ENCODE data around the gene FAM163B. TPM values are rescaled to one million over a fixed set of nuclear protein-coding genes. Genes with fewer than 3 reads are reported as not detected.

The FAM163B gene
- total RNA-seq, 3 donors from 2014 or later (not counting 1 experiment from before 2014, with no cell fraction given): not detected

DNA sequence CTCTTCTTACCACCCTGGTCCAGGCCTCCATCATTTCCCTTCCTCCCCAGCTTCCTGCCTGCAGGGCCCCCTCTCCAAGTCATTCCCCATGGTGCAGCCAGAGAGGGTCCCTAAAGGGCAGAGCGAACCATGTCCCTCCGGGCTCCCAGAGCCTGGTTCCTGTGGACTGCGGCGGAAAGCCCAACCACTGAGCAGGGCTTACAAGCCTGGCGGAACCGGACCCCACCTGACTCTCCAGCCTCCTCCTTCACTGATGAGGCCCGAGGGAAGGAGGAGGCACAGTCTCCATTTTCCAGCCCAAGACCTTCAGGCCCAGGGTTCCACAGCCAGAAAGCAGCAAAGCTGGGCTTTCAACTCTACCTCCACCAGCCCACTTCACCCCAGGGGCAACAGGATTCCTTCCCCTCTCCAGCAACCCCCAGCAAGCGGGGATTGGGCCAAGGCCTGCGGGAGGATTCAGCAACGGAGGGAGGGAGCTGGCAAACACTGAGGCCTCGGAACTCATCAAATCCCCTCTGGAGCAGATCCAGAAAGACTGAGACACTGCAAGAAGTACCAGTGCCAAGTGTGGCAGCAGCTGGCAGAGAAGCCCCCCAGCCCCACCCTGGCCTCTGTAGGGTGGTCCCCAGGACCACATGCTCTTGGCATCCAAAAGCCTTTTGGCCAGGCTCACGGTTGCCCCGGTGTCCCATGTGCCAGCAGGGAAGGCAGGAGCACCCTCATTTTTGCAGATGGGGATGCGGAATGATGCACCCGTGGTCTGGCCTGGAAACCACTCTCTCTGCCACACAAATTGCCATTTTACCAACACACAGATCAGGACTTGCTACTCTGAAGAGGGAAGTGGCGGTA lies 3.1 kb downstream of the FAM163B start:
- no peak overlapping the region for H3K27ac ChIP-seq (ENCODE audit: low read length)
- no peaks in the 10 kb centered on the region for H3K9me3 ChIP-seq (ENCODE audit: control insufficient read depth, insufficient read depth, low read length)
- intact Hi-C loops (cut with micrococcal nuclease): no loop called here
- H3K4me1 ChIP-seq (ENCODE audit: control insufficient read depth, insufficient read depth, low read length): no peaks in the 10 kb centered on the region
- no peak overlapping the region for H3K4me3 ChIP-seq (ENCODE audit: low read length)
- no peak for ATAC-seq
- peaks cover 12% of the 10 kb centered on the region for H3K27me3 ChIP-seq (ENCODE audit: control insufficient read depth, insufficient read depth, low read length)
- H3K9me3 Mint-ChIP-seq: no peaks in the 10 kb centered on the region
- H3K27me3 Mint-ChIP-seq (ENCODE audit: low read depth in 2 of 2): peaks cover 23 to 27% of the 10 kb centered on the region in 2 donors
- no peak overlapping the region for H3K27ac Mint-ChIP-seq
- peaks cover 0 to 4% of the 10 kb centered on the region in 2 donors for H3K4me1 Mint-ChIP-seq
- H3K36me3 Mint-ChIP-seq: no peaks in the 10 kb centered on the region
- whole genome bisulfite sequencing (ENCODE audit: insufficient coverage): 69% methylated on average over 16 of the region's 16 CpGs
- no peak overlapping the region for H3K4me3 Mint-ChIP-seq
- H3K36me3 ChIP-seq (ENCODE audit: control insufficient read depth, insufficient read depth, low read length): no peaks in the 10 kb centered on the region
- no peak for DNase-seq
- TF ChIP-seq, protein P1, sequence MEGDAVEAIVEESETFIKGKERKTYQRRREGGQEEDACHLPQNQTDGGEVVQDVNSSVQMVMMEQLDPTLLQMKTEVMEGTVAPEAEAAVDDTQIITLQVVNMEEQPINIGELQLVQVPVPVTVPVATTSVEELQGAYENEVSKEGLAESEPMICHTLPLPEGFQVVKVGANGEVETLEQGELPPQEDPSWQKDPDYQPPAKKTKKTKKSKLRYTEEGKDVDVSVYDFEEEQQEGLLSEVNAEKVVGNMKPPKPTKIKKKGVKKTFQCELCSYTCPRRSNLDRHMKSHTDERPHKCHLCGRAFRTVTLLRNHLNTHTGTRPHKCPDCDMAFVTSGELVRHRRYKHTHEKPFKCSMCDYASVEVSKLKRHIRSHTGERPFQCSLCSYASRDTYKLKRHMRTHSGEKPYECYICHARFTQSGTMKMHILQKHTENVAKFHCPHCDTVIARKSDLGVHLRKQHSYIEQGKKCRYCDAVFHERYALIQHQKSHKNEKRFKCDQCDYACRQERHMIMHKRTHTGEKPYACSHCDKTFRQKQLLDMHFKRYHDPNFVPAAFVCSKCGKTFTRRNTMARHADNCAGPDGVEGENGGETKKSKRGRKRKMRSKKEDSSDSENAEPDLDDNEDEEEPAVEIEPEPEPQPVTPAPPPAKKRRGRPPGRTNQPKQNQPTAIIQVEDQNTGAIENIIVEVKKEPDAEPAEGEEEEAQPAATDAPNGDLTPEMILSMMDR (IDR thresholded peaks at IDR 0.05): no peak

DNA sequence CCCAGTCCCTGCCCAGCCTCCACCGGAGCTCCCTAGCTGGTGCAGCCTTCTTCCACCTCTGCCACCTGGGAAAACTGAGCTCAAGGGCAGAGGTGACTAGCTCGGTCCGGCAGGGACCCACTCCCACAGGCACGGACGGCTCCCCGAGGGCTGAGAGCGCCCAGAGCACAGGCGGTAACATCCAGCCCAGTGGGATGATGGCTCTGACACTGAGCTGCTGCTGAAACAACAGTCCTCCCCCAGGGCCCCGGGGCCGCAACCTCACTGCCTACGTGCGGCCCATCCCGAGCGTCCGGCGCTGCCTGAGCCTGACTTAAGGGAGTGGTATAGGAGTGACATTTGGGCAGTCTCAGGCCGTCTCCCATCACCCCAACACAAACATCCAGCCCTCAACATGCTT lies 3.7 kb downstream of the FAM163B start:
- Mint-ChIP-seq H3K9me3 (no peaks in the 10 kb centered on the region), H3K4me1 (peaks cover 0 to 4% of the 10 kb centered on the region in 2 donors), H3K4me3 (no peak overlapping the region), H3K27me3 (ENCODE audit: low read depth in 2 of 2) (peaks cover 16 to 29% of the 10 kb centered on the region in 2 donors), H3K36me3 (no peaks in the 10 kb centered on the region), H3K27ac (no peak overlapping the region)
- Histone ChIP-seq H3K36me3 (ENCODE audit: control insufficient read depth, insufficient read depth, low read length) (no peaks in the 10 kb centered on the region), H3K27me3 (ENCODE audit: control insufficient read depth, insufficient read depth, low read length) (peaks cover 10% of the 10 kb centered on the region), H3K4me1 (ENCODE audit: control insufficient read depth, insufficient read depth, low read length) (no peaks in the 10 kb centered on the region), H3K4me3 (ENCODE audit: low read length) (no peak overlapping the region), H3K27ac (ENCODE audit: low read length) (no peak overlapping the region), H3K9me3 (ENCODE audit: control insufficient read depth, insufficient read depth, low read length) (no peaks in the 10 kb centered on the region)
- 84% methylated on average over 15 of the region's 17 CpGs for WGBS (ENCODE audit: insufficient coverage)
- TF ChIP-seq, protein P1 (IDR thresholded peaks at IDR 0.05): no peak
- no peak for ATAC-seq
- DNase-seq: no peak
- intact Hi-C loops (cut with micrococcal nuclease): no loop called here

DNA sequence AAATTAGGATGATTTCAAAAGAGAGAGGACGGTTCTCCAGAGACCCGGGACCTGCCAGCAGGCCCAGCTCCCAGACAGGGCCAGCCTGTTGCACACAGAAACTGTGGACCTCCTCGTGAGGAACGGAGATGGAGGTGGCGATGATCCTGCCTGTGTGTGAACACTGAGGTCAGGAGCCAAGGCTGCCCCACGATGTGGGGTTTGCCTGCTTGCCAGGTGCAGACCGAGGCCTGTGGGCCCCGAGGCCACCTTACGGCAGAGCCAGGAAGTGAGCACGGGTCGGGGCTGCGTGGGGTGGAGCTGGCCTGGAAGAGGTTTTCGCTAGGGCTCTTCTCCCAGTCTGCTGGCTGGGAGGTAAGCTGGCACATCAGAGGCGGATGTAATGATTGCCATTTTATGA lies 4.3 kb downstream of the FAM163B start:
- peaks cover 11 to 24% of the 10 kb centered on the region in 2 donors for H3K27me3 Mint-ChIP-seq (ENCODE audit: low read depth in 2 of 2)
- ATAC-seq: no peak
- H3K9me3 Mint-ChIP-seq: no peaks in the 10 kb centered on the region
- TF ChIP-seq, protein P1 (IDR thresholded peaks at IDR 0.05): no peak
- DNase-seq: peak in 1 of 2 donors; percentile 29
- no peaks in the 10 kb centered on the region for H3K4me1 ChIP-seq (ENCODE audit: control insufficient read depth, insufficient read depth, low read length)
- H3K4me3 ChIP-seq (ENCODE audit: low read length): no peak overlapping the region
- no peaks in the 10 kb centered on the region for H3K36me3 Mint-ChIP-seq
- H3K9me3 ChIP-seq (ENCODE audit: control insufficient read depth, insufficient read depth, low read length): no peaks in the 10 kb centered on the region
- H3K36me3 ChIP-seq (ENCODE audit: control insufficient read depth, insufficient read depth, low read length): no peaks in the 10 kb centered on the region
- peaks cover 9% of the 10 kb centered on the region for H3K27me3 ChIP-seq (ENCODE audit: control insufficient read depth, insufficient read depth, low read length)
- no peak overlapping the region for H3K27ac Mint-ChIP-seq
- no peak overlapping the region for H3K27ac ChIP-seq (ENCODE audit: low read length)
- 50% methylated on average over 14 of the region's 14 CpGs for WGBS (ENCODE audit: insufficient coverage)
- H3K4me1 Mint-ChIP-seq: peaks cover 0 to 4% of the 10 kb centered on the region in 2 donors
- intact Hi-C loops (cut with micrococcal nuclease): no loop called here
- H3K4me3 Mint-ChIP-seq: no peak overlapping the region
